Measurements from ENCODE around the gene PINLYP. TPM values are rescaled to one million over a fixed set of nuclear protein-coding genes. Genes with fewer than 3 reads are reported as not detected.

PINLYP gene
- total RNA-seq, 1 experiment from 2014 or later = not detected

DNA sequence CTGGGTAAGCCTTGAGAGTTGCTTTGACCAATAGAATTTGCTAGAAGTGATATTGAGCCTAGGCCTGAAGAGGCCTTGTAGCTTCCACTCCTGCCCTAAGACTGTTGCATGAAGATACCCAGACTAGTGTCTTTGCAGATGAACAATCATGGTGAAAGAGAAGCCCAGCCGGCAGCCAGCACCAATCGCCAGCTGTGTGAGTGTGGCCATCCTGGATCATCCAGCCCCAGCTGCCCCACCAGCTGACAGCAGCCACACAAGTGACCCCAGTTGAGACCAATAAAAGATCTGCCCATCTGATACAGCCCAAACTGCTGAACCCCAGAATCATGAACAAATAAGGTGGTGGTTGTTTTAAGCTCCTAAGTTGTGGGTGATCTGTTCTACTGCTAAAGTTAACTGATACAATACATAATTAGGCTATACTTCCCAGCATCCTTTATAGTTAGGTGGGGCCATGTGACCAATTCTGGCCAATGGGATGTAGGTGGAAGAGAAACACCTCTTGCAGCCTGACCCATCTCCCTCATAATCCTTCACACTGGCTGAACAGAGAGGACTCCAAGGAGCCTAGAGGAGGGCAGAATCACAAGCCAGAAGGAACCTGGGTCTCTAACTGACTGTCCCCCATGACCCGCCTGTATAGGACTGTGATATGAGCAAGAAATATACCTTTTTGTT is 53.2 kb downstream of the PINLYP start:
- no peak for DNase-seq
- Histone ChIP-seq H3K36me3 (no peaks in the 10 kb centered on the region), H3K27me3 (peaks cover 7% of the 10 kb centered on the region; the same call in 1 of the 2 replicates), H3K4me3 (no peak overlapping the region), H3K9me3 (no peaks in the 10 kb centered on the region)

DNA sequence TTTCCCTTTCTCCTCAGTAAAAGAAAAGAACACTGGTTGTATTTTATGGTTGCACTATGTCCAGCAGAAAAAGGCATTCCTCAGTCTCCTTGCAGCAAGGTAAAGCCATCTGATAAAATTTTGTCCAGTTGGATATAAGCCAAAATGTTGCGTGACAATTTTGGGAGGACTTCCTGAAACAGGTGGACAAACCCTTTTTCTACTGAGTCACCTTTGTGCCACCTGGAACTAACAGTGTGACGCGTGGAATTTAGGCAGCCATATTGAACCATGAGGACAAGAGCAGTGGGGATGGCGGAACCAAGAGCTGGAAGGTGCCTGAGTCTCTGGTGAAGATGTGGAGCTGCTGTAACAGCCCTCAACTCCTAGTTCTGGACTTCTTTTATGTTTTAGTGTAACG is 55.9 kb downstream of the PINLYP start:
- H3K27me3 ChIP-seq = peaks cover 15% of the 10 kb centered on the region; the same call in 1 of the 2 replicates
- no peak for DNase-seq

More for the DNA sequence above, 55.9 kb downstream of the PINLYP start:
- no peak overlapping the region for H3K4me3 ChIP-seq
- H3K9me3 ChIP-seq = no peaks in the 10 kb centered on the region
- H3K36me3 ChIP-seq = no peaks in the 10 kb centered on the region

Other genes starting within 250 kb of the PINLYP start
- gene CD177, start 222.1 kb upstream of the PINLYP start, total RNA-seq (2014; rRNA removed; shearing (Covaris generic); ENCODE audit: low replicate concordance) = 2.7 and 4.9 TPM in 2 replicates
- not detected in 2 replicates for gene TEX101, start 160.9 kb upstream of the PINLYP start, total RNA-seq (2014; rRNA removed; shearing (Covaris generic); ENCODE audit: low replicate concordance)
- not detected in 2 replicates for gene LYPD3, start 110.2 kb upstream of the PINLYP start, total RNA-seq (2014; rRNA removed; shearing (Covaris generic); ENCODE audit: low replicate concordance)
- 3.5 and 10.5 TPM in 2 replicates for gene PHLDB3, start 71.1 kb upstream of the PINLYP start, total RNA-seq (2014; rRNA removed; shearing (Covaris generic); ENCODE audit: low replicate concordance)
- gene ETHE1, start 48.6 kb upstream of the PINLYP start, total RNA-seq (2014; rRNA removed; shearing (Covaris generic); ENCODE audit: low replicate concordance) = 76.7 and 101 TPM in 2 replicates
- not detected in 2 replicates for gene ZNF575, start 42.6 kb upstream of the PINLYP start, total RNA-seq (2014; rRNA removed; shearing (Covaris generic); ENCODE audit: low replicate concordance)
- gene XRCC1, start 274 bp upstream of the PINLYP start, total RNA-seq (2014; rRNA removed; shearing (Covaris generic); ENCODE audit: low replicate concordance) = 49.7 and 59.3 TPM in 2 replicates
- gene IRGQ, start 20.3 kb downstream of the PINLYP start, total RNA-seq (2014; rRNA removed; shearing (Covaris generic); ENCODE audit: low replicate concordance) = 13.3 and 16.9 TPM in 2 replicates
- gene ZNF576, start 20.8 kb downstream of the PINLYP start, total RNA-seq (2014; rRNA removed; shearing (Covaris generic); ENCODE audit: low replicate concordance) = 15.9 and 26.1 TPM in 2 replicates
- gene SRRM5, start 36.3 kb downstream of the PINLYP start, total RNA-seq (2014; rRNA removed; shearing (Covaris generic); ENCODE audit: low replicate concordance) = not detected in 2 replicates
- 45.8 and 101 TPM in 2 replicates for gene ZNF428, start 43.8 kb downstream of the PINLYP start, total RNA-seq (2014; rRNA removed; shearing (Covaris generic); ENCODE audit: low replicate concordance)
- 0.22 and 3.0 TPM in 2 replicates for gene CADM4, start 64.0 kb downstream of the PINLYP start, total RNA-seq (2014; rRNA removed; shearing (Covaris generic); ENCODE audit: low replicate concordance)
- gene PLAUR, start 94.4 kb downstream of the PINLYP start, total RNA-seq (2014; rRNA removed; shearing (Covaris generic); ENCODE audit: low replicate concordance) = 14.7 and 43.2 TPM in 2 replicates
- gene IRGC, start 140.3 kb downstream of the PINLYP start, total RNA-seq (2014; rRNA removed; shearing (Covaris generic); ENCODE audit: low replicate concordance) = not detected in 2 replicates
- 40.8 and 58.6 TPM in 2 replicates for gene SMG9, start 179.2 kb downstream of the PINLYP start, total RNA-seq (2014; rRNA removed; shearing (Covaris generic); ENCODE audit: low replicate concordance)
- 5.0 and 6.1 TPM in 2 replicates for gene KCNN4, start 205.2 kb downstream of the PINLYP start, total RNA-seq (2014; rRNA removed; shearing (Covaris generic); ENCODE audit: low replicate concordance)
- not detected in 2 replicates for gene LYPD5, start 226.6 kb downstream of the PINLYP start, total RNA-seq (2014; rRNA removed; shearing (Covaris generic); ENCODE audit: low replicate concordance)